Esophagus squamous epithelium (tissue), 5 donors: ENCODE results near the gene SIGLEC15. TPM values are rescaled to one million over a fixed set of nuclear protein-coding genes. Genes with fewer than 3 reads are reported as not detected.
"Not testable (repeated sequence)": the region's sequence is repeated elsewhere in the genome, so short reads cannot be mapped to it uniquely, and the experiment has no call there.

ENCODE experiments used
- DNase-seq: peaks from one replicate; lab custom pipeline; 2025; lab: John Stamatoyannopoulos, UW
- H3K27ac ChIP-seq, 4 donors: fragments of 200-600 bp; sonication (generic); one replicate each; pipeline ENCODE4 v1.5.1; 2016 to 2019; ENCODE audit warnings: mild to moderate bottlenecking in 1 of 4
- H3K27me3 ChIP-seq, 4 donors: fragments of 200-600 bp; sonication (generic); 1 replicate in 3 of 4; 2 replicates in 1 of 4; pipeline versions ENCODE4 v1.5.1 to v1.6.0; 2017 to 2021; ENCODE audit warnings: antibody characterized with exemption in 1 of 4
- H3K36me3 ChIP-seq, 3 donors: fragments of 200-600 bp; sonication (generic); one replicate each; pipeline ENCODE4 v1.5.1; 2016 to 2019
- H3K4me1 ChIP-seq, 3 donors: fragments of 200-600 bp; sonication (generic); one replicate each; pipeline ENCODE4 v1.5.1; 2017 to 2019
- H3K4me3 ChIP-seq, 4 donors: fragments of 200-600 bp; sonication (generic); 1 replicate in 3 of 4; 2 replicates in 1 of 4; pipeline ENCODE4 v1.5.1; 2016 to 2019; ENCODE audit warnings: mild to moderate bottlenecking in 2 of 4, moderate library complexity in 1 of 4
- H3K9me3 ChIP-seq, 3 donors: fragments of 200-600 bp; sonication (generic); one replicate each; pipeline ENCODE4 v1.5.1; 2016 to 2019
- POLR2A ChIP-seq, 4 donors: fragments of 450-650 bp; IDR thresholded peaks; one replicate each; pipeline ENCODE4 v1.6.1; 2017; ENCODE audit warnings: antibody characterized with exemption in 4 of 4, mild to moderate bottlenecking in 4 of 4, moderate library complexity in 3 of 4
- WGBS, 2 donors: methylation state at CpG; one replicate each; pipeline ENCODE4 v1.1.5; 2018; 5-methylcytosine and 5-hydroxymethylcytosine counted together
- intact Hi-C: fragments of 100-400 bp; cut with DNase I; formaldehyde crosslinking; loops from one replicate; pipeline ENCODE4 v1.15.0; 2022
- total RNA-seq, 4 donors: library from RNA; depleted of rRNA; stranded (reverse); fragments of >200 nt; gene quantifications; one replicate each; pipeline ENCODE4 v1.1.0, GENCODE V29; 2016
- TF ChIP-seq, protein P1 (sequence below), 6 experiments: fragments of 450-650 bp in 4 of 6; fragments of 200-600 bp in 2 of 6; sonication (generic) in 2 of 6; IDR thresholded peaks; one replicate each; pipeline ENCODE4 v1.5.1; 2016 to 2019; ENCODE audit warnings: antibody characterized with exemption in 6 of 6, mild to moderate bottlenecking in 4 of 6, moderate library complexity in 4 of 6
- donor health status: DM: yes; HTN: yes; CAD: no.

SIGLEC15 gene
- total RNA-seq, 4 donors from 2014 or later, result not detected

DNA sequence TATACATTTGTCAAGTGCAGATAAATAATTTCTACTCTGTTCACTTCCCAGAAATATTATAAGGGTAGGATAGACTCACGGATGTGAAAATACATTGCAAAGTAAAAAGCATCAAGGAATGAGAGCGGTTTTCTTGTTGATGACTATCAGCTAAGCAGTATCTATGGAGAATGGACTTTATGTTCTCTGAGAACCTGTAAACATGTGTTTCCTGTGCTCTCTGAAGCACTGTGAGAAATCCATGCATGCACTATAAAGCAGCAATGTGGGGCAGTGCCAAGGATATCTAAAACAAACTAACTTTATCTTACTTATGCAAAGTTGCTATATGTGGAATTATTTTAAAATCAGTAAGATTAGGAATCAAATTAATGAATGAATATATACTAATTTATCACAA is 4.4 kb upstream of the SIGLEC15 start:
- intact Hi-C loops, result no loop called here
- no peak for DNase-seq
- Histone ChIP-seq H3K4me3 (no peak overlapping the region), H3K4me1 (no peaks in the 10 kb centered on the region), H3K27me3 (peaks cover 0 to 96% (median 0%) of the 10 kb centered on the region in 4 donors), H3K9me3 (peaks cover 0 to 5% (median 0%) of the 10 kb centered on the region in 3 donors), H3K27ac (no peak overlapping the region), H3K36me3 (no peaks in the 10 kb centered on the region)
- no peak for TF ChIP-seq POLR2A (IDR thresholded peaks at IDR 0.05)
- TF ChIP-seq, protein P1, sequence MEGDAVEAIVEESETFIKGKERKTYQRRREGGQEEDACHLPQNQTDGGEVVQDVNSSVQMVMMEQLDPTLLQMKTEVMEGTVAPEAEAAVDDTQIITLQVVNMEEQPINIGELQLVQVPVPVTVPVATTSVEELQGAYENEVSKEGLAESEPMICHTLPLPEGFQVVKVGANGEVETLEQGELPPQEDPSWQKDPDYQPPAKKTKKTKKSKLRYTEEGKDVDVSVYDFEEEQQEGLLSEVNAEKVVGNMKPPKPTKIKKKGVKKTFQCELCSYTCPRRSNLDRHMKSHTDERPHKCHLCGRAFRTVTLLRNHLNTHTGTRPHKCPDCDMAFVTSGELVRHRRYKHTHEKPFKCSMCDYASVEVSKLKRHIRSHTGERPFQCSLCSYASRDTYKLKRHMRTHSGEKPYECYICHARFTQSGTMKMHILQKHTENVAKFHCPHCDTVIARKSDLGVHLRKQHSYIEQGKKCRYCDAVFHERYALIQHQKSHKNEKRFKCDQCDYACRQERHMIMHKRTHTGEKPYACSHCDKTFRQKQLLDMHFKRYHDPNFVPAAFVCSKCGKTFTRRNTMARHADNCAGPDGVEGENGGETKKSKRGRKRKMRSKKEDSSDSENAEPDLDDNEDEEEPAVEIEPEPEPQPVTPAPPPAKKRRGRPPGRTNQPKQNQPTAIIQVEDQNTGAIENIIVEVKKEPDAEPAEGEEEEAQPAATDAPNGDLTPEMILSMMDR (IDR thresholded peaks at IDR 0.05), result no peak
- WGBS, 2 donors, result 76 to 88% methylated on average over 2 of the region's 2 CpGs

DNA sequence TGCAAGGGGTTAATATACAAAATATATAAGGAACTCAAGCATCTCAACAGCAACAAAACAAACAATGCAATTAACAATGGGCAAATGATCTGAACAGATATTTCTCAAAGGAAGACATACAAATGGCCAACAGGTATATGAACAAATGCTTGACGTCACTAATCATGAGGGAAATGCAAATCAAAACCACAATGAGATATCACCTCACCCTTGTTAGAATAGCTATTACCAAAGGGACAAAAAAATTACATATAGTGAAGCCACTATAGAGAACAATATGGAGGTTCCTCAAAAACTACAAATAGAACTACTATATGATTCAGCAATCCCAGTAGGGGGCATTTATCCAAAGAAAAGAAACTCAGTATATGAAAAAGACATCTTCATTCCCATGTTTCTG is 3.8 kb upstream of the SIGLEC15 start:
- Histone ChIP-seq H3K9me3 (peaks cover 0 to under 1% (median 0%) of the 10 kb centered on the region in 3 donors), H3K36me3 (no peaks in the 10 kb centered on the region), H3K4me3 (no peak overlapping the region), H3K27ac (no peak overlapping the region), H3K27me3 (peaks cover 0 to 96% (median 0%) of the 10 kb centered on the region in 4 donors), H3K4me1 (no peaks in the 10 kb centered on the region)
- intact Hi-C loops, result no loop called here
- WGBS, 2 donors, result 62 to 65% methylated on average over 1 of the region's 1 CpG
- no peak for DNase-seq
- no peak for TF ChIP-seq POLR2A (IDR thresholded peaks at IDR 0.05)
- TF ChIP-seq, protein P1 (IDR thresholded peaks at IDR 0.05), result no peak

DNA sequence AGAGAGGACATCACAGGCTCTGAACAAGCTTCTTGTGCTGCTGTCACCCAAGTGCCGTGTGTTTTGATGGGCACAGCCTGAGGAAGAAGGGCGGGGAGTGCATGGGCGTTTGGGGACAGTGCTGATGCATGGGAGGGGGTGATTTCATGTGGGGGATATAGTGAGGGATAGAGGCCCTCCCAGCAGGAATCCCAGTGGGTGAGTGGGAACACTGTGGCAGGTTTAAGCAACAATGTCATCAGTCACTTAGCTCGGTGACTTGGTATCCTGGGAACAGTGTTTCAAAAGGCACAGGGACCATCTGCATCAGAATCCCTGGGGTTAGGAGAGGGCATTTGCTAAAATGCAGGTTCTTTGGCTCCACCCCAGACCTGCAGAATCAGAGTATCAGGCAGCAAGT is 609 bp downstream of the SIGLEC15 start:
- no peak overlapping the region for H3K27ac ChIP-seq

GRCh38 chr18:45826716-45827115 is 1.2 kb downstream of the SIGLEC15 start:
- DNase-seq, result not testable (repeated sequence)

More for the DNA sequence above, 609 bp downstream of the SIGLEC15 start:
- WGBS, 2 donors, result 78 to 82% methylated on average over 3 to 4 of the region's 4 CpGs
- H3K4me1 ChIP-seq, result peaks cover 8 to 20% (median 13%) of the 10 kb centered on the region in 3 donors
- H3K27me3 ChIP-seq, result peaks cover 0 to 97% (median 4%) of the 10 kb centered on the region in 4 donors
- intact Hi-C loops, result no loop called here
- H3K4me3 ChIP-seq, result no peak overlapping the region
- no peak for TF ChIP-seq POLR2A (IDR thresholded peaks at IDR 0.05)
- TF ChIP-seq, protein P1 (IDR thresholded peaks at IDR 0.05), result no peak
- H3K9me3 ChIP-seq, result no peaks in the 10 kb centered on the region
- DNase-seq, result no peak
- H3K36me3 ChIP-seq, result no peaks in the 10 kb centered on the region

DNA sequence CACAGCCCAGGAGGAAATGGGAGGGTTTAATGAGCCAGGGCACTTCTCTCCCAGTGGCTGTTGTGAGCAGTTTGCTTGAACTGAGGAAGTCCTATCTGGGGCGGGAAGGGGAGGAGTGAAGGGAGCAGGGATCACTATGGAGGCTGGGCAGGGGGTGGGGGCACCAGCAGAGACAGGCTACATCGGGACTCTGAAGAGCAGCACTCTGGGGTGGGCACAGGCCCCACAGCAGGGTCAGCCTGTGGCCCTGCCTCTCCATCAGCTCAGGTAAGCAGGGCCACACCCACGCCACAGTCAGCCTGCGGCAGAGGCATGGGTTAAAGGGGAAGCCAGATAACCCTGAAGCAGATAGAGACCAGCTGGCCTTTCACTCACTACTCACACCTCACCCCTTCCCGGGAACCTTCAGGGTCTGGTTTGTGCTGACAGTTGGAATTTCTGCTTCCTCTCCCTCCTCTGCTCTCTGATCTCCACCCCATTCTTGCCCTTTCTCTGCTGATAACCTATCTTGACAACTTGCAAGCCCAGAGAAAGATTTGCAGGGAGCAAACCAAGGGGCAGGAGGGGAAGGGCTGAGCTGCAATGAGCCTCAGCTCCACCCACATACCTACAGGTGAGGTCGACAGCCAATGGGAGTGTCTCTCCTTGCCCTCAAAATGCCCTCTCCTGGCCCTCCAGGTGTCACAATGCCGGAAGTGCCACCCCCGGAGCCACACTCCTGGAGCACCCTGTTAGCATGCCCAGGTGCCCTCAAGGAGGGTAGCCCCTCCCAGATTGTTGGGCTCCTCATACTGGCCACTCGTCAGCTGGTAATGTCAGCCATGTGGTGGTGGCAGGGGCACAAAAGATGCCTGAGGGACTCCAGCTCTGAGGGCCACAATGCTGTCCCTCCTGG is 3.7 kb downstream of the SIGLEC15 start:
- TF ChIP-seq, protein P1 (IDR thresholded peaks at IDR 0.05), result no peak
- TF ChIP-seq POLR2A (IDR thresholded peaks at IDR 0.05), result no peak
- intact Hi-C loops, result no loop called here
- WGBS, 2 donors, result 58 to 63% methylated on average over 8 of the region's 9 CpGs

More at GRCh38 chr18:45826716-45827115, 1.2 kb downstream of the SIGLEC15 start:
- peaks cover 8 to 20% (median 13%) of the 10 kb centered on the region in 3 donors for H3K4me1 ChIP-seq
- H3K4me3 ChIP-seq, H3K9me3 ChIP-seq, H3K36me3 ChIP-seq, intact Hi-C loops, H3K27ac ChIP-seq: not testable (repeated sequence)
- peaks cover 0 to 97% (median 4%) of the 10 kb centered on the region in 4 donors for H3K27me3 ChIP-seq
- 98 to 100% methylated on average over 3 to 4 of the region's 4 CpGs for whole genome bisulfite sequencing, 2 donors

More for the DNA sequence above, 3.7 kb downstream of the SIGLEC15 start:
- peaks cover 0 to 98% (median 4%) of the 10 kb centered on the region in 4 donors for H3K27me3 ChIP-seq
- H3K36me3 ChIP-seq, result no peaks in the 10 kb centered on the region
- no peak overlapping the region for H3K27ac ChIP-seq
- no peak overlapping the region for H3K4me3 ChIP-seq
- no peaks in the 10 kb centered on the region for H3K9me3 ChIP-seq
- DNase-seq, result no peak
- H3K4me1 ChIP-seq, result peaks cover 8 to 20% (median 13%) of the 10 kb centered on the region in 3 donors
